GM18511 (cell line): ENCODE results near the gene CPN2.

Source experiments
- ATAC-seq: cut with Tn5 transposase; IDR thresholded peaks from one replicate; pipeline ENCODE4 v1.9.1; 2021; ENCODE audit warnings: mild to moderate bottlenecking, moderate library complexity; ENCODE audit not compliant: unreplicated experiment

The CPN2 gene

DNA sequence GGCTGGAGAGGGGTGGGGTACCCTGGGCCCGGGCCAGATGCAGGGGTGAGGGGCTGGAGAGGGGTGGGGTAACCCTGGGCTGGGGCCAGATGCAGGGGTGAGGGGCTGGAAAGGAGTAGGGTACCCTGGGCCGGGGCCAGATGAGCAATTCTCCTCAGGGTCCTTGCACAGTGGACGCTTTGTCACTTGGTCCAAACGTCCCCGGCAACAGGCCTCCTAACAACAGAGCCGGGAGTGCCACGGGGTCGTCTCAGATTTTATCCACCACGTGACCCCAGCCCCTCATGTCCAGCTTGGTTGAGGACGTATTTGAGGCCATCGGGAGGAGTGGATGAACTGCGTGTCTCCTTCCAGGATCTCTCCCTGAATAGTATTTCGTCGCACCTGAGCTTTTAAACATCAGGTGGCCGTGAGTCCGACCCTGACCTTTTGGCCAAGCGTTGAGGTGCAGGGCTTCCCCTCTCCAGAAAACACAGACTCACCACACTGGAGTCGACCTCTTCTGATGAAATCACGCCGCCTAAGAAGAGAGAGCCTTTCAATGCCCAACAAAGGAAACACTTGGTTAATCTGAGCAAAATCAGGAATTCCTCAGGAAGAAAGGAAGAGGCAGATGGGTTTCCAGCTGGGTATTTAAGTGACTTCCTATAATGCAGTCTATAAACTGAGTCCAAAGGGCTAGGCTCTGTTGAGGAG is 31.2 kb upstream of the CPN2 start:
- ATAC-seq: no peak

- no peak for ATAC-seq
Observed at GRCh38 chr3:194381460-194381875, 30.3 kb upstream of the CPN2 start.

- no peak for ATAC-seq
Observed at GRCh38 chr3:194380326-194380725, 29.2 kb upstream of the CPN2 start.

DNA sequence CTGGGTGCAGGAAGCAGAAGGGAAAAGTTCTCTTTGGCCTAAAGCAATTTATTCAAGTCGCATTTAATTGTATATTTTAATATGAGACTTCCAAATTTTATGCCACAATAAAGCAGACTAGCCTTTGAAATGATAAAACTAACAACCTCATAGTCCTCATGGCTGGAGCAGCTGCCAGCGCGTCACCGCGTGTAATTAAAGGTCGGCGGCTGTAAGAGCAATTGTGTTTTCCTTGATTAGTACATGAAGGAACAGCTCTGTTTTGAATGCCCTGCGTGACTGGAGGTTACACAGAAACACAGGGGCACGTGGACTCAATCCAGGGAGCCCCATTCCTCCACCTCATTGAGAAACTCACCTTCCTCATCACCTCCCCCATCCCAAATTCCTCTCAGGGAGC is 28.5 kb upstream of the CPN2 start:
- no peak for ATAC-seq

DNA sequence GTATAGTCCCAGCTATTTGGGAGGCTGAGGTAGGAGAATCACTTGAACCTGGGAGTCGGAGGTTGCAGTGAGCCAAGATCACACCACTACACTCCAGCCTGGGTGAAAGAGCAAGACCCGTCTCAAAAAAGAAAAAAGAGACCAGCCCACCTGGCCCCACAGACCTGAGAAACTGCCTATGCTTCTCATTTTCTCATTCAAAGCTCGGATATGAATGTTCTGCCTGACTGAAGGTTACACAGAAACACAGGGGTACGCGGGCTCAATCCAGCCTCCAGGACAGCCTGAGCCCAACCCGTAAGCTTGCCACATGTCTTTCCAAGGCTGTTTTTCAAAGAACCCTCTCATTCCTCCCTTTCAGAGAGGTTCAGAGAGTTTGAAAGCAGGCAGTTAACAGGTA is 28.1 kb upstream of the CPN2 start:
- no peak for ATAC-seq

- no peak for ATAC-seq
Observed at GRCh38 chr3:194377708-194378107, 26.6 kb upstream of the CPN2 start.

DNA sequence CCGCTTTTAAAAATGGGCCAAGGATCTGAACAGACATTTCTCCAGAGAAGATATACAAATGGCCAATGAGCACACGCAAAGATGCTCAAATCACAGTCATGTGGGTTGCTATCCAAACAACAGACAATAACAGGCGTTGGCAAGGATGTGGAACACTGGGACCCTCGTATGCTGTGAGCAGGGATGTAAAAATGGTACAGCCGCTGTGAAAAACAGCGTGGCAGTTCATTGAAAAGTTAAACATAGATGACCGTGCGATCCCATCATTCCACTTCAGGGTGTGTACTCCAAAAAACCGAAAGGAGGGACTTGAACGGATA is 25.1 kb upstream of the CPN2 start:
- no peak for ATAC-seq

- ATAC-seq: no peak
Observed at GRCh38 chr3:194375473-194376240, 24.5 kb upstream of the CPN2 start.

DNA sequence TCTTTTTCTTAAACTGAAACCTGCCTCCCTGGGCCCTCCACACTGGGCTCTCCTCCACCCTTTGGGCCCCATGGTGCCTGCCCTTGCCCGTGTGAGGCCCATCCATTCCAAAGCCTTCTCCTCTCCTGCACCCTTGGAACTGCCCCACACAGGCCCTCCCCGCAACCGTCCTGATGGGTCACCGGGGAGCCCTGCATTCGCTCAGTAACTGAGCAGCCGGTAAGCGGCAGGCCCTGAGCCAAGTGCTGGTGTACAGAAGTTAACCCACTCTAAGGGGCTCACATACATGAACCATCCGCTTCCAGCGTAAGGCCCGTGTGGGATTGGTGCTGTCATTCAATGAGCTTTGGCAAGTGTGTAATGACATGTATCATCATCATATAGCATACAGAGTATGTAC is 23.8 kb upstream of the CPN2 start:
- no peak for ATAC-seq

- ATAC-seq: no peak
Observed at GRCh38 chr3:194373899-194374298, 22.8 kb upstream of the CPN2 start.

GRCh38 chr3:194373028-194373427 is 21.9 kb upstream of the CPN2 start:
- no peak for ATAC-seq

DNA sequence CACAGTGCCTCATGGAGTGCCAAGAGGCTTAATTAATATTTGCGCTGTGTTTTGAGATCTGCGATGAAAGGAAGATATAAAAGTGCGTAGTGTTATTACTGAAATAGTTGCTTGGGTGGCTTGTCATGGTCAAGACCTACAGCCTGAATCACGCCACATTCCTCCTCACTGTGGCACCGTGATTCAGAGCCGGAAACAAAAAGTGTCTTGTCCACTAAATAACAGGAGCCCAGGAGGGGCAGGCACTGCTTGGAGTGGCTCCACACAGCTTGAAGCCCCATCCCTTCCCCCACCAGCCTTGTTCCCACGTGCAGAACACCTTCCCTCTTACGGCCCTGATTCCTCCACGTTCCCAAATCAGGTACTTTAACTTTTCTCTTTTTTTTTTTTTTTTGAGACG is 19.6 kb upstream of the CPN2 start:
- ATAC-seq: no peak

GRCh38 chr3:194369522-194370279 is 18.6 kb upstream of the CPN2 start, which contains the start of gene LRRC15:
Gene LRRC15, minus strand, starts transcription at chr3:194369743. Its CDS starts 8,700 bp downstream, at chr3:194361043.
- ATAC-seq: no peak

- no peak for ATAC-seq
Observed at GRCh38 chr3:194368918-194369317, 17.8 kb upstream of the CPN2 start.

- ATAC-seq: no peak
Observed at GRCh38 chr3:194367992-194368841, 17.1 kb upstream of the CPN2 start.

DNA sequence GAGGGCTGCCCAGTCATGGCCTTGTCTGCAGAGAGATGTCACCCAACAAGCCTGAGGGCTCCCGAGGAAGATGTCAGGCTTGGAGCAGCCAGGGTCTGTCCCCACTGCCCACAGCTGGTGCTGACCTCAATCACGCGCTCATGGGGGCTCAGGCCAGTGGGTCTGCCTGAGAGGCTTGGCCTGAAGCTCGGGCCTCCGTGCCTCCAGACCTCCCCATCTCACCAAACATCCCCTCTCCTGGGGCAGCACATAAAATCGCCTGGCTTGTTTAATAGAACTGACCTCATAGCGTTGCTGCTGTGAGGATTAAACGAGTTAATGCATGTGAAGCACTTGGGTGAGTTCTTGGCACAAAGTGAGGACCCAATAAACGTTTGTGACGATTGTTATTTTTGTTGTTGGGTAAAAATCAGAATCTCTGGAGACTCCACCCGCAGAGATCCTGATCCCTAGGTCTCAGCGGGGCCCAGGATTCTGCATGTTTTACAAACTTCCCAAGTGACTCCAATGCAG is 14.9 kb upstream of the CPN2 start:
- ATAC-seq: no peak

GRCh38 chr3:194365526-194365925 is 14.4 kb upstream of the CPN2 start:
- ATAC-seq: no peak

DNA sequence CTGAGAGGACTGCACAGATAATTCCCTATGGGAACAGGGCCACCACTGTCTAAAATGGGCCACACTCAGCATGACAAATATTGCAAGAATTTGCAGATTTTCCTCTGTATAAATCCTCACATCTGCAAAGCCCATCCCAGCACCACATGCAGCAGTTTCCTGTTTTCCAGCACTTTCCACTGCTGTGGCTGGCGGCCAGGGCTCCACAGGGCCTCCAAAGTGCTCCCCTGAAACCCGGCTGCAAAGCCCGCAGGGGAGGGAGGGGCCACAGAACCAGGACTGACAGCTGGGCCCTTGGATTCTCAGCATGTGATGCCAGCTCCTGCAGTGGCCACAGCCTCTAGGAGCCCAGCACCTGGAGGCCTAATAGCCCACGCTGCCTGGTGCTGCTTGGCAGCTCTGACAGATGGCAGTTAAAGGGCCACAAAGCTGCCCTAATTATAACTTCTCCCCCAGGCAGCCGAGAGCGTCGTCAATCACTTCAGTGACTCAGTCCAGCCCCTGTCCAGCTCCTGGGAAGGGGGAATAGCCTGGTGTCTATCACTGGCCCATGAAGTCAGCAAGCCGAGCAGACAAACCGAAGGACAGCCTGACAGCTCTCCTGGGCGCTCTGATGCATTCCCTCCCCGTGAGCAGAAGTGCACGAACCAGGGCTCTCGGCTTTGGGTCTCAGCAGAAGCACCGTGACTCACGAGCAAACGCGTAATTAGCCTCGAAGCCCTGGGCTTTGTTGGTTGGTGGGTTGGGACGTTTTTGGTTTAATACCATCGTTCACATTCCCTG is 13.7 kb upstream of the CPN2 start:
- no peak for ATAC-seq

DNA sequence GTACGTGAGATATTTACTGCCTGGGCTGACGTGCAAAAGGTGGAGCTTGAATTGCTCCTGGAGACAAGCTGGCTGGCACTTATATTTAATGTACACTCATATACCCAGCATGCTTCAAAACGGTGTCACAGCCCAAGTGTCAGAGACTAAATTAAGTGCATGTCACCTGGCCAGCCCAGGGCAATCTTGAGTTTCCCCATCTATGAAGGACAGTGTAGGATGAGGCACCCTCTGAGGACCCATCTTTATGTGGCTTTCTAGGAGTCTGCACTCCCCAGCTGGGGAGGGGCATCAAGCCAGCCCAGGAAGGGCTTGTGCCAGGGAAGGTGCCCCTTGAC is 13.2 kb upstream of the CPN2 start:
- ATAC-seq: no peak

GRCh38 chr3:194360568-194360967 is 9.4 kb upstream of the CPN2 start:
- ATAC-seq: no peak
